Measurements from ENCODE around the gene S100A10.

S100A10 gene, protein sequence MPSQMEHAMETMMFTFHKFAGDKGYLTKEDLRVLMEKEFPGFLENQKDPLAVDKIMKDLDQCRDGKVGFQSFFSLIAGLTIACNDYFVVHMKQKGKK

DNA sequence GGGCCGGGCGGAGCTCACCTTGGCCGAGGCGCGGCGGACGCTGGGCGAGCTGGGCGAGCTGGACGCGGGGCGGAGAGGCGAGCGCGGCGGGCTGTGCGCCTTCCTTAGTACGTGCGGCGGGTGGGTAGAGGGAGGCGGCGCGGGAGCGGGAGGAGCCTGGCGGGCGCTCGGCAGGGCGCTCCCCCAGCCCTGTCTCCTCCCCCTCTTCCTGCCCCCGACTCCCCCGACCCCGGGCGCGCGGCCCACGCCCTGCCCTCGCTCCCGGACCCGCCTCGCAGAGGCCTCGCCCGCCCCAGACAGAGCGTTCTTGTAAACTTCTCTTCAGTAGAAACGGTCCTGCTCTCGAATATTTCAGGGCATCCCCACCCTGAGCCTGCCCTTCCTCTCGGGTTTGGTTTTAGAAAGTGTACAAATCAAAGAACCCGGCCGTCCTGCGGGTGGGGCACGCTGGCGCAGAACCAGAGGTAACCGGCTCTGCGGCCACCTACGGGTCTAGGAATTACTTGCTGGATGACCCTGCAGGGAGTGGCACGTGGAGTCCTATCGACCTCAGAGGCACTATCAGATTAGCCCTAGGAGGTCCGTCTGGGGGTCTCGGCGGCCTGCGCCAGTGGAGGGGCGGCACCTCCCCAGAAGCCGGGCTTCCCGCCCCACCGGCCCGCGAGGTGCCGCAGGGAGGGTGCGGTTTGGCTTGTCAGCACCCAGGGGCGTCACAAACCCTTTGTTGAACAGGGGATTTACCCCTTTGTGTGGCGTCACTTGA is at the start of gene S100A10:
S100A10 (minus strand) TSS at position 126 of the 763 bp plus-strand sequence. CDS start 7,629 bp downstream, outside the sequence.
- no peak for DNase-seq (ENCODE audit: low read depth, low spot score)
- H3K4me3 ChIP-seq (ENCODE audit: insufficient read length, low read depth) = peak within 1 kb of the TSS; percentile 92
- no peaks in the 10 kb centered on the region for H3K9me3 ChIP-seq (ENCODE audit: insufficient read depth, low read length)
- H3K27me3 ChIP-seq (ENCODE audit: insufficient read depth, insufficient read length) = peaks cover 5% of the 10 kb centered on the region
- TF ChIP-seq YY1 (IDR thresholded peaks at IDR 0.05; ENCODE audit: insufficient read depth, insufficient read length) (no peak), ZNF274 (IDR thresholded peaks at IDR 0.05; ENCODE audit: low read depth, low read length) (no peak), SUZ12 (IDR thresholded peaks at IDR 0.05; ENCODE audit: extremely low read depth, insufficient read depth, insufficient read length) (no peak)
- peaks cover 29% of the 10 kb centered on the region for H3K36me3 ChIP-seq (ENCODE audit: insufficient read depth, insufficient read length, low read length)
- peak within 1 kb of the TSS; percentile 96 for H3K9ac ChIP-seq (ENCODE audit: insufficient read length, low read depth)
- H3K4me1 ChIP-seq (ENCODE audit: insufficient read depth, insufficient read length) = peaks cover 6% of the 10 kb centered on the region

DNA sequence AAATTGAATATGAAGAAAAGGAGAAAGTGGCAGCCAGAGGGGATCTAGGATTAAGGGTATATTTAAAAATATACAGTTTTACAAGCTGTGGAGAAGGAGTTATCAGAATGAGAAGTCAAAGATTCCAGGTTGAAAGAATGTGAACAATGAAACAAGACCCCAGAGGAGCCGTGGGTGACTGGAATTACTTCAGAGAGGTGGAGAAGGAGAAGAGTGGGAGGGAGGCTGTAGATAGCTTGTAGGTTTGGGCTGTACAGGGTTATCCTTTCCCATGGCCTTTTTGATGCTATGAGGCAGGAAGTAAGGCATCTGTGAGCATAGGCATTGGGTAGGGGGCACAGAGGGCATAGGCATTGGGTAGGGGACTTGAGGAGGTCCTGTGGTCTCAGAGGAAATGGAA is 48.4 kb upstream of the S100A10 start:
- Histone ChIP-seq H3K4me1 (ENCODE audit: insufficient read depth, insufficient read length) (no peaks in the 10 kb centered on the region), H3K4me3 (ENCODE audit: insufficient read length, low read depth) (no peak overlapping the region), H3K9me3 (ENCODE audit: insufficient read depth, low read length) (no peaks in the 10 kb centered on the region), H3K27me3 (ENCODE audit: insufficient read depth, insufficient read length) (peaks cover 9% of the 10 kb centered on the region), H3K9ac (ENCODE audit: insufficient read length, low read depth) (no peak overlapping the region), H3K36me3 (ENCODE audit: insufficient read depth, insufficient read length, low read length) (no peaks in the 10 kb centered on the region)
- DNase-seq (ENCODE audit: low read depth, low spot score) = no peak
- TF ChIP-seq YY1 (IDR thresholded peaks at IDR 0.05; ENCODE audit: insufficient read depth, insufficient read length) (no peak), ZNF274 (IDR thresholded peaks at IDR 0.05; ENCODE audit: low read depth, low read length) (no peak), SUZ12 (IDR thresholded peaks at IDR 0.05; ENCODE audit: extremely low read depth, insufficient read depth, insufficient read length) (no peak)

DNA sequence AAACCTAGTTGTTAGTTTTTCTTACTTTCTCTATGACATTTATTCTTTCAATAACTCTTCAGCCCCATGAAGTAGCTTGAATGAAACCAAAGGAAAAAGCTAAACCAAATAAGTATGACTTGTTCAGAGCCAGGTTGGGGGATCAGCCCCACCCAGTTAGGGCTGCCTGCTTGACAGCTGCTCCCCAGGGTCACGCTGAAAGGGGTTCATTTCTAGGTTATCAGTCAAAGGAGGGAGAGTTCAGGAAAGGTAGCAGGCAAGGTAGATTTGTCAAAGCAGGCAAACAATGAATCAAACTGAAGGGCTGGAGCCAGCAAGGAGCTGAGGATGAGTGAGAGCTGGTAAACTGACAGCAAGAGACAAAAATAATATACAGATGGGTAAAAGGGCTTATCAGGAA is 46.2 kb upstream of the S100A10 start:
- DNase-seq (ENCODE audit: low read depth, low spot score) = no peak
- TF ChIP-seq ZNF274 (IDR thresholded peaks at IDR 0.05; ENCODE audit: low read depth, low read length) = no peak
- no peak for TF ChIP-seq SUZ12 (IDR thresholded peaks at IDR 0.05; ENCODE audit: extremely low read depth, insufficient read depth, insufficient read length)
- TF ChIP-seq YY1 (IDR thresholded peaks at IDR 0.05; ENCODE audit: insufficient read depth, insufficient read length) = no peak
- H3K9me3 ChIP-seq (ENCODE audit: insufficient read depth, low read length) = no peaks in the 10 kb centered on the region
- no peak overlapping the region for H3K9ac ChIP-seq (ENCODE audit: insufficient read length, low read depth)
- peaks cover 5% of the 10 kb centered on the region for H3K36me3 ChIP-seq (ENCODE audit: insufficient read depth, insufficient read length, low read length)
- H3K4me1 ChIP-seq (ENCODE audit: insufficient read depth, insufficient read length) = peaks cover under 1% of the 10 kb centered on the region
- no peak overlapping the region for H3K4me3 ChIP-seq (ENCODE audit: insufficient read length, low read depth)
- peaks cover 9% of the 10 kb centered on the region for H3K27me3 ChIP-seq (ENCODE audit: insufficient read depth, insufficient read length)

DNA sequence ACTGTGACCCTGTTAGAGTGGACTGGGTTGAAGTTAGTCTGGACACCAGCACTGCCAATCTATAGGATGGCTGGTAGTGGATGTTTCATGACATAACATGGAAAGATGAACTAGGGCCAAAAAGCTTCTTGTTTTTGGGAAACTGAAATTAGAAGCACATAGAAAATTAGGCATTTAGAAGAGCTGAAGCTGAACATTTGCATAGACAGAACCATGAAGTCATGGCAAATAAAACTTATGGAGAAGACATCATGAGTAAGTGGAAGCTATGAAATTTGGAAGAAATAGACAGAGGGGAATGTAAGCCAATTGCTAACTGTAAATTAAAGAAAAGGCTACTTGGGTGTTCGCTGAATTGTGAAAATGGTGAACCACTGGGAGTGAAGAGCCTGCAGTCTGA is 45.8 kb upstream of the S100A10 start:
- Histone ChIP-seq H3K9ac (ENCODE audit: insufficient read length, low read depth) (no peak overlapping the region), H3K36me3 (ENCODE audit: insufficient read depth, insufficient read length, low read length) (peaks cover 5% of the 10 kb centered on the region), H3K9me3 (ENCODE audit: insufficient read depth, low read length) (no peaks in the 10 kb centered on the region), H3K27me3 (ENCODE audit: insufficient read depth, insufficient read length) (peaks cover 9% of the 10 kb centered on the region), H3K4me3 (ENCODE audit: insufficient read length, low read depth) (no peak overlapping the region), H3K4me1 (ENCODE audit: insufficient read depth, insufficient read length) (peaks cover 2% of the 10 kb centered on the region)
- TF ChIP-seq ZNF274 (IDR thresholded peaks at IDR 0.05; ENCODE audit: low read depth, low read length) = no peak
- no peak for TF ChIP-seq YY1 (IDR thresholded peaks at IDR 0.05; ENCODE audit: insufficient read depth, insufficient read length)
- TF ChIP-seq SUZ12 (IDR thresholded peaks at IDR 0.05; ENCODE audit: extremely low read depth, insufficient read depth, insufficient read length) = no peak
- DNase-seq (ENCODE audit: low read depth, low spot score) = no peak

DNA sequence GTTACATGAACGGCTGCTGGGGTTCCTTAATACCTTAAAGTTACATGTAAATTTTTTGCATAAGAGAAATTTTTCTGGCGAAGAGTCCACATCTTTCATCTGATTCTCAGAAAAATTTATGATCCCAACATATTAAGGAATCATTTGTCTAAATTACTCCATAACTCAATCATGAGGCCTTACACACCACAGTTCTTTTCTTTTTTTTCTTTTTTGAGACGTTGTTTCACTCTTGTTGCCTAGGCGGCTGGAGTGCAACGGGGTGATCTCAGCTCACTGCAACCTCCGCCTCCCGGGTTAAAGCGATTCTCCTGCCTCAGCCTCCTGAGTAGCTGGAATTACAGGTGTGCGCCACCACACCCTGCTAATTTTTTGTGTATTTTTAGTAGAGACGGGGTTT is 45.2 kb upstream of the S100A10 start:
- no peak for TF ChIP-seq ZNF274 (IDR thresholded peaks at IDR 0.05; ENCODE audit: low read depth, low read length)
- TF ChIP-seq YY1 (IDR thresholded peaks at IDR 0.05; ENCODE audit: insufficient read depth, insufficient read length) = no peak
- no peak for TF ChIP-seq SUZ12 (IDR thresholded peaks at IDR 0.05; ENCODE audit: extremely low read depth, insufficient read depth, insufficient read length)
- peaks cover 9% of the 10 kb centered on the region for H3K27me3 ChIP-seq (ENCODE audit: insufficient read depth, insufficient read length)
- H3K4me1 ChIP-seq (ENCODE audit: insufficient read depth, insufficient read length) = peaks cover 2% of the 10 kb centered on the region
- H3K36me3 ChIP-seq (ENCODE audit: insufficient read depth, insufficient read length, low read length) = peaks cover 10% of the 10 kb centered on the region
- no peak for DNase-seq (ENCODE audit: low read depth, low spot score)
- no peak overlapping the region for H3K9ac ChIP-seq (ENCODE audit: insufficient read length, low read depth)
- H3K4me3 ChIP-seq (ENCODE audit: insufficient read length, low read depth) = no peak overlapping the region
- no peaks in the 10 kb centered on the region for H3K9me3 ChIP-seq (ENCODE audit: insufficient read depth, low read length)

DNA sequence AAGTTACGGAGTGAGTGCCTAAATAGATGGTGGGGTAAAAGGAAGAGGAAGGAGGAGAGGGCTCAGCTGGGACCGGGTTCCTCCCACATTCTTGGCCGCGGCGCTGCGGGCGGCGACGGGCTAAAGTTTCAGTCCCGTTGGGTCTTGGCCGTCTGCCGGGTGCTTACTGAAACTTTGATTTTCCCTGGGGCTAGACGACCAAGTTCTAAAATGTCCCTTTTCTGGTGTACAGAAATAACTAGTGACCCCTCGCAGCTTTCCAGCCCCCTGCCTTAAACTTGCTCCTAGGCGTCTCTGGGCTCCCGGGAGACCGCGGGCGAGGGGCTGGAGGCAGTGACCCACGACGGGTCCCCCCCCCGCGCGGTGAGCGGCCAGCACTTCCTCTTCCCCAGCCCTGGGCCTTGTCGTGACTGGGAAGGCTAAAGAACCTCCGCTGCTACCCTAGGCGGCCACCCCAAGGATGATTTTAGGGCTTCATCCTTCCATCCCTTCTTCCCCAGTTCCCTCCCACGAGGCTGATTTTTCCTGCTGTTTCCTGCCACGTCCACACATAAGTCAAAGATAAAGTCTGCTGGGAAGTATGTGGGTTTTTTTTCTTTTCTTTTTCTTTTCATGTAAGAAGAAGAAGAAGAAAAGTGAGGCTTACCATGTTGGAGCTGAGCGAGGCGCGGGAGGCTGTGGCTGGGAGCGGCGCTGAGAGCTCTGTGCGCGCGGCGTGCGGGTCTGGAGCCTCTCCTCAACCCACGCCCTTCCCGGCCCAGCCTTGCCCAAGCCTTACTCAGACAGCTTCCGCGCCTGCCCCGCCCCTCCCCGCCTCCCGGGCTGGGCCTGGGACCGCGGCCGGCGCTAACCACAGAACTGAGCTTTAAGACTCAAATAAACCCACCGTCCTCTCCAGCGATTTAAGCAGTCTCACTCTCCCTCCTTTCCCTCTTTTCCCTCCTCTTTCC is 42.9 kb upstream of the S100A10 start, which contains the start of gene S100A11:
S100A11 (minus strand) TSS at position 738 of the 950 bp plus-strand sequence; CDS start at position 649, 89 bp downstream.
- Histone ChIP-seq H3K27me3 (ENCODE audit: insufficient read depth, insufficient read length) (peaks cover 6% of the 10 kb centered on the region), H3K36me3 (ENCODE audit: insufficient read depth, insufficient read length, low read length) (peaks cover 33% of the 10 kb centered on the region), H3K4me1 (ENCODE audit: insufficient read depth, insufficient read length) (peaks cover 2% of the 10 kb centered on the region), H3K9me3 (ENCODE audit: insufficient read depth, low read length) (no peaks in the 10 kb centered on the region), H3K9ac (ENCODE audit: insufficient read length, low read depth) (peak within 1 kb of the TSS; percentile 91), H3K4me3 (ENCODE audit: insufficient read length, low read depth) (peak within 1 kb of the TSS; percentile 78)
- TF ChIP-seq YY1 (IDR thresholded peaks at IDR 0.05; ENCODE audit: insufficient read depth, insufficient read length) (no peak), ZNF274 (IDR thresholded peaks at IDR 0.05; ENCODE audit: low read depth, low read length) (no peak), SUZ12 (IDR thresholded peaks at IDR 0.05; ENCODE audit: extremely low read depth, insufficient read depth, insufficient read length) (no peak)
- DNase-seq (ENCODE audit: low read depth, low spot score) = no peak

Measured in NT2/D1 (cell line).